Esophagus muscularis mucosa (tissue), 4 donors: ENCODE results near the gene CPS1. TPM values are rescaled to one million over a fixed set of nuclear protein-coding genes. Genes with fewer than 3 reads are reported as not detected.

Experiments
- DNase-seq: peaks from one replicate; pipeline ENCODE4 v3.0.0-alpha.2; 2017; ENCODE audit errors: extremely low spot score
- H3K27ac ChIP-seq, 4 donors: fragments of 200-600 bp; sonication (generic); replicated peaks in 1 of 4; 1 replicate in 3 of 4; 2 replicates in 1 of 4; pipeline ENCODE4 v1.5.1; 2016 to 2019; ENCODE audit warnings: mild to moderate bottlenecking in 1 of 4
- H3K27me3 ChIP-seq, 4 donors: fragments of 200-600 bp; sonication (generic); one replicate each; pipeline versions ENCODE4 v1.5.1 to v1.6.0; 2016 to 2019
- H3K36me3 ChIP-seq, 4 donors: fragments of 200-600 bp; sonication (generic); one replicate each; pipeline ENCODE4 v1.5.1; 2016 to 2019
- H3K4me1 ChIP-seq, 4 donors: fragments of 200-600 bp; sonication (generic); one replicate each; pipeline ENCODE4 v1.5.1; 2016 to 2019
- H3K4me3 ChIP-seq, 4 donors: fragments of 200-600 bp; sonication (generic); 1 replicate in 2 of 4; 2 replicates in 2 of 4; pipeline ENCODE4 v1.5.1; 2016 to 2019; ENCODE audit warnings: mild to moderate bottlenecking in 4 of 4, moderate library complexity in 1 of 4
- H3K9me3 ChIP-seq, 4 donors: fragments of 200-600 bp; sonication (generic); 1 replicate in 3 of 4; 2 replicates in 1 of 4; pipeline ENCODE4 v1.5.1; 2016 to 2019
- EP300 ChIP-seq: sonication (generic); formaldehyde crosslinking; IDR thresholded peaks from one replicate; pipeline ENCODE4 v1.6.1; 2017; ENCODE audit warnings: antibody characterized with exemption
- POLR2A ChIP-seq: fragments of 450-650 bp; IDR thresholded peaks from one replicate; pipeline ENCODE4 v1.6.1; 2017; ENCODE audit warnings: antibody characterized with exemption, moderate library complexity, mild to moderate bottlenecking, low read depth
- POLR2AphosphoS5 ChIP-seq, 2 donors: sonication (generic); formaldehyde crosslinking; IDR thresholded peaks; one replicate each; pipeline ENCODE4 v1.6.1; 2017; ENCODE audit warnings: antibody characterized with exemption in 2 of 2
- WGBS: methylation state at CpG from one replicate; pipeline ENCODE4 v1.1.5; 2018; 5-methylcytosine and 5-hydroxymethylcytosine counted together
- intact Hi-C: fragments of 100-400 bp; cut with DNase I; formaldehyde crosslinking; loops from one replicate; pipeline ENCODE4 v1.15.1; 2023
- total RNA-seq, 4 donors: library from RNA; depleted of rRNA; stranded (reverse); fragments of >200 nt; gene quantifications; one replicate each; pipeline versions ENCODE4 v1.1.0 to v1.2.1, GENCODE V29; 2016
- TF ChIP-seq, protein P1 (sequence below), 3 experiments: fragments of 200-600 bp in 2 of 3; fragments of 450-650 bp in 1 of 3; sonication (generic) in 2 of 3; IDR thresholded peaks; one replicate each; pipeline ENCODE4 v1.5.1; 2017 to 2019; ENCODE audit warnings: antibody characterized with exemption in 3 of 3, mild to moderate bottlenecking in 2 of 3, moderate library complexity in 1 of 3

The CPS1 gene
- total RNA-seq, 4 donors from 2014 or later = 1.0 to 2.4 (median 1.6) TPM

GRCh38 chr2:210722092-210722491, 165.7 kb downstream of the CPS1 start:
- intact Hi-C loops = no loop called here
- WGBS = 92% methylated on average over 3 of the region's 3 CpGs

GRCh38 chr2:210727549-210727948, 171.2 kb downstream of the CPS1 start:
- TF ChIP-seq, protein P1, sequence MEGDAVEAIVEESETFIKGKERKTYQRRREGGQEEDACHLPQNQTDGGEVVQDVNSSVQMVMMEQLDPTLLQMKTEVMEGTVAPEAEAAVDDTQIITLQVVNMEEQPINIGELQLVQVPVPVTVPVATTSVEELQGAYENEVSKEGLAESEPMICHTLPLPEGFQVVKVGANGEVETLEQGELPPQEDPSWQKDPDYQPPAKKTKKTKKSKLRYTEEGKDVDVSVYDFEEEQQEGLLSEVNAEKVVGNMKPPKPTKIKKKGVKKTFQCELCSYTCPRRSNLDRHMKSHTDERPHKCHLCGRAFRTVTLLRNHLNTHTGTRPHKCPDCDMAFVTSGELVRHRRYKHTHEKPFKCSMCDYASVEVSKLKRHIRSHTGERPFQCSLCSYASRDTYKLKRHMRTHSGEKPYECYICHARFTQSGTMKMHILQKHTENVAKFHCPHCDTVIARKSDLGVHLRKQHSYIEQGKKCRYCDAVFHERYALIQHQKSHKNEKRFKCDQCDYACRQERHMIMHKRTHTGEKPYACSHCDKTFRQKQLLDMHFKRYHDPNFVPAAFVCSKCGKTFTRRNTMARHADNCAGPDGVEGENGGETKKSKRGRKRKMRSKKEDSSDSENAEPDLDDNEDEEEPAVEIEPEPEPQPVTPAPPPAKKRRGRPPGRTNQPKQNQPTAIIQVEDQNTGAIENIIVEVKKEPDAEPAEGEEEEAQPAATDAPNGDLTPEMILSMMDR (IDR thresholded peaks at IDR 0.05) = no peak
- TF ChIP-seq POLR2A = no peak
- TF ChIP-seq EP300 = no peak
- TF ChIP-seq POLR2AphosphoS5 (IDR thresholded peaks at IDR 0.05) = no peak
- DNase-seq = no peak
- Histone ChIP-seq H3K4me3 (no peak overlapping the region), H3K27me3 (no peaks in the 10 kb centered on the region), H3K36me3 (no peaks in the 10 kb centered on the region), H3K4me1 (no peaks in the 10 kb centered on the region), H3K27ac (no peak overlapping the region), H3K9me3 (peaks cover 0 to 4% (median 0%) of the 10 kb centered on the region in 4 donors)
- intact Hi-C loops = no loop called here

More at GRCh38 chr2:210722092-210722491, 165.7 kb downstream of the CPS1 start:
- H3K4me3 ChIP-seq = no peak overlapping the region
- no peak for DNase-seq
- TF ChIP-seq, protein P1 (IDR thresholded peaks at IDR 0.05) = no peak
- no peak for TF ChIP-seq POLR2A
- no peak for TF ChIP-seq EP300
- TF ChIP-seq POLR2AphosphoS5 (IDR thresholded peaks at IDR 0.05) = no peak
- no peaks in the 10 kb centered on the region for H3K4me1 ChIP-seq
- no peaks in the 10 kb centered on the region for H3K27me3 ChIP-seq
- H3K36me3 ChIP-seq = no peaks in the 10 kb centered on the region
- peaks cover 0 to 4% (median 0%) of the 10 kb centered on the region in 4 donors for H3K9me3 ChIP-seq
- no peak overlapping the region for H3K27ac ChIP-seq

Other genes starting within 250 kb of the CPS1 start
- gene MYL1, start 241.4 kb upstream of the CPS1 start, total RNA-seq = not detected
- 10 to 100 TPM; 27.4 to 29.9 (median 27.8) TPM for gene LANCL1, start 79.8 kb upstream of the CPS1 start, total RNA-seq